Measurements from ENCODE around the gene ZNF628. TPM values are rescaled to one million over a fixed set of nuclear protein-coding genes. Genes with fewer than 3 reads are reported as not detected.

Gene ZNF628
- total RNA-seq, 1 donor from 2014 or later: 15.8 TPM

DNA sequence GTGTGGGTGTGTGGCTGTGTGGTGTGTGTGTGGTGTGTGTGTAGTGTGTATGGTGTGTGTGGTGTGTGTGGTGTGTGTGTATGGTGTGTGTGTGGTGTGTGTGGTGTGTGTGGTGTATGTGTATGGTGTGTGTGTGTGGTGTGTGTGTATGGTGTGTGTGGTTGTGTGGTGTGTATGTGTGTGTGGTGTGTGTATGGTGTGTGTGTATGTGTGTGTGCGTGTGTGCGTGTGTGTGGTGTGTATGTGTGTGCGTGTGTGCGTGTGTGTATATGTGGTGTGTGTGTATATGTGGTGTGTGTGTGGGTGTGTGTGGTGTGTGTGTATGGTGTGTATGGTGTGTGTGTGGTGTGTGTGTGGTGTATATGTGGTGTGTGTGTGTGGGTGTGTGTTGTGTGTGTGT lies 41.4 kb upstream of the ZNF628 start:
- Histone ChIP-seq H3K4me3 (ENCODE audit: low read depth, low read length) (no peak overlapping the region), H3K36me3 (ENCODE audit: control insufficient read depth, insufficient read depth, low read length) (no peaks in the 10 kb centered on the region), H3K27me3 (ENCODE audit: control insufficient read depth, insufficient read depth, low read length) (peaks cover 44% of the 10 kb centered on the region)
- no peak for DNase-seq (ENCODE audit: low read depth)
- TF ChIP-seq, protein P1, sequence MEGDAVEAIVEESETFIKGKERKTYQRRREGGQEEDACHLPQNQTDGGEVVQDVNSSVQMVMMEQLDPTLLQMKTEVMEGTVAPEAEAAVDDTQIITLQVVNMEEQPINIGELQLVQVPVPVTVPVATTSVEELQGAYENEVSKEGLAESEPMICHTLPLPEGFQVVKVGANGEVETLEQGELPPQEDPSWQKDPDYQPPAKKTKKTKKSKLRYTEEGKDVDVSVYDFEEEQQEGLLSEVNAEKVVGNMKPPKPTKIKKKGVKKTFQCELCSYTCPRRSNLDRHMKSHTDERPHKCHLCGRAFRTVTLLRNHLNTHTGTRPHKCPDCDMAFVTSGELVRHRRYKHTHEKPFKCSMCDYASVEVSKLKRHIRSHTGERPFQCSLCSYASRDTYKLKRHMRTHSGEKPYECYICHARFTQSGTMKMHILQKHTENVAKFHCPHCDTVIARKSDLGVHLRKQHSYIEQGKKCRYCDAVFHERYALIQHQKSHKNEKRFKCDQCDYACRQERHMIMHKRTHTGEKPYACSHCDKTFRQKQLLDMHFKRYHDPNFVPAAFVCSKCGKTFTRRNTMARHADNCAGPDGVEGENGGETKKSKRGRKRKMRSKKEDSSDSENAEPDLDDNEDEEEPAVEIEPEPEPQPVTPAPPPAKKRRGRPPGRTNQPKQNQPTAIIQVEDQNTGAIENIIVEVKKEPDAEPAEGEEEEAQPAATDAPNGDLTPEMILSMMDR (IDR thresholded peaks at IDR 0.05; ENCODE audit: insufficient read depth, low read length, poor library complexity, severe bottlenecking): no peak

DNA sequence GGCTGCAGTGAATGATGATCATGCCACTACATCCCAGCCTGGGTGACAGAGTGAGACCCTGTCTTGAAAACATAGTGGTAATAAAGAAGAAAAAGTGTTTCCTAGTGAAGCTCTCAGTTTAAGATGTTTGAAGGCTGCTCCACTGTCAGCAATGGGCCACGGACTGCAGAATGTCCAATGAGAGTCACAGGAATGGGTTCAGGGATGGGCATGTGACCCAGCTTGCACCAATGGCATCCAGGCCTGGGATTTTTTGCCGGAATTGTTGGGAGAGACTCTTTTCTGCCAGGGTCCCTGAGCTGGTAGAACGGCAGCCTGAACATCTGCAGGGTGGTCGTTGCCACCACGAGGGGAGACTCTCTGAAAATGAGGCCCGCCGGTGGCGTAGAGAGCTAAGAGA lies 39.6 kb upstream of the ZNF628 start:
- no peak for DNase-seq (ENCODE audit: low read depth)
- TF ChIP-seq, protein P1 (IDR thresholded peaks at IDR 0.05; ENCODE audit: insufficient read depth, low read length, poor library complexity, severe bottlenecking): no peak
- H3K27me3 ChIP-seq (ENCODE audit: control insufficient read depth, insufficient read depth, low read length): peaks cover 59% of the 10 kb centered on the region
- no peak overlapping the region for H3K4me3 ChIP-seq (ENCODE audit: low read depth, low read length)
- H3K36me3 ChIP-seq (ENCODE audit: control insufficient read depth, insufficient read depth, low read length): no peaks in the 10 kb centered on the region

DNA sequence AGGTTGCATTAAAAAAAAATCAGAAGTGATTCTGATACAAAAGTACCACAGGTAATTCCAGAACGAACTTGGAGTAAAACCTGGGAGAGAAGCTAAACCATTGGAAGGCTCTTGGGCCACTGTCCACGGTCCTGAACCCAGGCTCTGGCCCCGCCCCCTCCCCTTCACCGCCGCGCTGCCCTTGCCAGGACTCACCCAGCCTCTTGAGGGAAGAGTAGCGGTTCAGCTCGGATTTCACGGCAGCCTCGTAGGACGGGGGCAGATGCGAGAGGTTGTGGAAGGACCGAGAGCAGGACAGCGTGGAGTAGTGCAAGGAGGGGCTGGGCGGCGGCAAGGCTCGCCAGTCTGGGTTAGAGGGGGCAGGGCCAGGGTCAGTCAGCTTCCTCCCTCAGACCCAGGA lies 39.0 kb upstream of the ZNF628 start:
- DNase-seq (ENCODE audit: low read depth): no peak
- Histone ChIP-seq H3K4me3 (ENCODE audit: low read depth, low read length) (no peak overlapping the region), H3K27me3 (ENCODE audit: control insufficient read depth, insufficient read depth, low read length) (peaks cover 56% of the 10 kb centered on the region), H3K36me3 (ENCODE audit: control insufficient read depth, insufficient read depth, low read length) (no peaks in the 10 kb centered on the region)
- TF ChIP-seq, protein P1 (IDR thresholded peaks at IDR 0.05; ENCODE audit: insufficient read depth, low read length, poor library complexity, severe bottlenecking): no peak

DNA sequence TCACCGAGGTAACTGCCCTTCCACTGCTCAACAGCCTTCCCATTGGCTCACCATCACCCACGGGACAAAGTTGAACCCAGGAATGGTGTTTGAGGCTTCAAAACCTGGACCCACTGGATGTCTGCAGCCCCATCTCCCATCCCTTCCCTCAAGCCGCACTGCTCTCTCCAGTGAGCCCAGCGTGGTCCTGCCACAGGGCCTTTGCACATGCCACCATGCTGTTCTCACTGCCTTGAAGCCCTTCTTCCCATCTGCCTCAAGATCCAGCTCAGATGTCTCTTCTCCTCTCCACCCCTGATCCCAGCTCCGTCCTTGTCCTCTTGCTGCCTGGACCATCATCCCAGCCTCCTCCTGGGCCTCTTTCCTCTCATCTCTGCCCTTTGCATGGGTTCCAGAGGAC lies 37.4 kb upstream of the ZNF628 start:
- TF ChIP-seq, protein P1 (IDR thresholded peaks at IDR 0.05; ENCODE audit: insufficient read depth, low read length, poor library complexity, severe bottlenecking): no peak
- Histone ChIP-seq H3K4me3 (ENCODE audit: low read depth, low read length) (no peak overlapping the region), H3K36me3 (ENCODE audit: control insufficient read depth, insufficient read depth, low read length) (no peaks in the 10 kb centered on the region), H3K27me3 (ENCODE audit: control insufficient read depth, insufficient read depth, low read length) (peaks cover 56% of the 10 kb centered on the region)
- no peak for DNase-seq (ENCODE audit: low read depth)

- DNase-seq (ENCODE audit: low read depth): no peak
- TF ChIP-seq, protein P1 (IDR thresholded peaks at IDR 0.05; ENCODE audit: insufficient read depth, low read length, poor library complexity, severe bottlenecking): no peak
- Histone ChIP-seq H3K36me3 (ENCODE audit: control insufficient read depth, insufficient read depth, low read length) (no peaks in the 10 kb centered on the region), H3K27me3 (ENCODE audit: control insufficient read depth, insufficient read depth, low read length) (peaks cover 62% of the 10 kb centered on the region), H3K4me3 (ENCODE audit: low read depth, low read length) (no peak overlapping the region)
Measured at GRCh38 chr19:55440411-55441105, 35.9 kb upstream of the ZNF628 start.

DNA sequence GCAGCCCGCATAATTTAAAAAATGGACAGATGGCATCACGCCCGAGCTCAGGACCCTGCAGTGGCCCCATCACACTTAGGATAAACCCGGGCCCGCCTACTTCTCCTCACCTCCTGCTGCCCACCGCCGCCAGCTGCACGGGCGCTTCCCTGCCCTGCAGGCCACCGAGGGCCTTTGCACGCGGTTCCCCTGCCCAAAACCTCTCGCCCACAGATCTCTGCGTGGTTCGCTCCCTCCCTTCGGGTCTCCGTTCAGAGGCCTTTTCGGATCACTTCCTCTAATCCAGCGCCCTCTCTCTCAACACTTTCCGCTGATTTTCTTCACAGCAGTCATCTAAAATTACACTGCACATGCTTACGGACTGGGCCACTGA lies 35.1 kb upstream of the ZNF628 start:
- Histone ChIP-seq H3K36me3 (ENCODE audit: control insufficient read depth, insufficient read depth, low read length) (no peaks in the 10 kb centered on the region), H3K27me3 (ENCODE audit: control insufficient read depth, insufficient read depth, low read length) (peaks cover 65% of the 10 kb centered on the region), H3K4me3 (ENCODE audit: low read depth, low read length) (no peak overlapping the region)
- TF ChIP-seq, protein P1 (IDR thresholded peaks at IDR 0.05; ENCODE audit: insufficient read depth, low read length, poor library complexity, severe bottlenecking): no peak
- DNase-seq (ENCODE audit: low read depth): no peak

Measured in kidney epithelial cell (primary cell).